SK-N-MC (cell line): ENCODE measurements around the gene CHMP4B.
"Not testable (repeated sequence)": the region's sequence is repeated elsewhere in the genome, so short reads cannot be mapped to it uniquely, and the experiment has no call there.

Source experiments
- DNase-seq: peaks from one replicate; pipeline ENCODE4 v3.0.0-alpha.2; 2011; ENCODE audit warnings: low read depth, low spot score
- H3K27ac ChIP-seq: fragments of 200-600 bp; sonication (generic); 2 replicates; pipeline ENCODE4 v1.5.1; 2016; ENCODE audit warnings: mixed run types
- H3K36me3 ChIP-seq: fragments of 200-600 bp; sonication (generic); 2 replicates; pipeline ENCODE4 v1.6.1; 2017; ENCODE audit warnings: antibody characterized with exemption, low read length, mixed read lengths; ENCODE audit not compliant: insufficient read depth
- H3K4me3 ChIP-seq: fragments of 200-600 bp; sonication (generic); 2 replicates; pipeline ENCODE4 v1.5.1; 2016
- H3K9ac ChIP-seq: fragments of 200-600 bp; sonication (generic); 2 replicates; pipeline ENCODE4 v1.8.0; 2017; ENCODE audit warnings: mixed run types, mixed read lengths; ENCODE audit not compliant: insufficient read length
- H3K9me3 ChIP-seq: fragments of 200-600 bp; sonication (generic); 2 replicates; pipeline ENCODE4 v1.6.1; 2017; ENCODE audit warnings: low read depth, mild to moderate bottlenecking, antibody characterized with exemption, low read length, moderate library complexity, mixed read lengths
- EZH2 ChIP-seq: fragments of 200-600 bp; sonication (generic); IDR thresholded peaks from one replicate; pipeline ENCODE4 v1.6.1; 2017; ENCODE audit warnings: antibody characterized with exemption
- FOXP2 ChIP-seq: optimal IDR thresholded peaks from 2 replicates; pipeline ENCODE3; 2011; ENCODE audit warnings: mild to moderate bottlenecking, moderate library complexity; ENCODE audit not compliant: insufficient read depth; ENCODE audit errors: extremely low read length, control extremely low read depth
- POLR2AphosphoS5 ChIP-seq: IDR thresholded peaks from 2 replicates; pipeline ENCODE4 v1.6.1; 2012; ENCODE audit warnings: mild to moderate bottlenecking, low read depth, low read length, borderline replicate concordance

The CHMP4B gene

GRCh38 chr20:33785503-33785902 is 25.6 kb upstream of the CHMP4B start:
- H3K27ac ChIP-seq, result no peak overlapping the region
- H3K9me3 ChIP-seq, result no peaks in the 10 kb centered on the region
- TF ChIP-seq EZH2, result no peak
- TF ChIP-seq FOXP2, result no peak
- no peak for TF ChIP-seq POLR2AphosphoS5
- no peak overlapping the region for H3K4me3 ChIP-seq
- no peaks in the 10 kb centered on the region for H3K36me3 ChIP-seq
- no peak for DNase-seq
- no peak overlapping the region for H3K9ac ChIP-seq

GRCh38 chr20:33787253-33787891 is 23.8 kb upstream of the CHMP4B start:
- Histone ChIP-seq H3K36me3 (no peaks in the 10 kb centered on the region), H3K27ac (no peak overlapping the region), H3K4me3 (no peak overlapping the region), H3K9me3 (no peaks in the 10 kb centered on the region), H3K9ac (no peak overlapping the region)
- DNase-seq, result no peak
- no peak for TF ChIP-seq EZH2
- TF ChIP-seq POLR2AphosphoS5, result no peak
- TF ChIP-seq FOXP2, result no peak

- Histone ChIP-seq H3K36me3 (no peaks in the 10 kb centered on the region), H3K9ac (no peak overlapping the region), H3K27ac (no peak overlapping the region), H3K4me3 (no peak overlapping the region), H3K9me3 (no peaks in the 10 kb centered on the region)
- no peak for TF ChIP-seq POLR2AphosphoS5
- no peak for TF ChIP-seq EZH2
- TF ChIP-seq FOXP2, result no peak
- DNase-seq, result no peak
Measured at GRCh38 chr20:33788351-33789049, 22.6 kb upstream of the CHMP4B start.

GRCh38 chr20:33789109-33789857 is 21.9 kb upstream of the CHMP4B start:
- no peak for DNase-seq
- H3K27ac ChIP-seq, result no peak overlapping the region
- no peak for TF ChIP-seq FOXP2
- no peak for TF ChIP-seq POLR2AphosphoS5
- TF ChIP-seq EZH2, result no peak
- no peak overlapping the region for H3K9ac ChIP-seq
- H3K4me3 ChIP-seq, result no peak overlapping the region
- H3K36me3 ChIP-seq, result no peaks in the 10 kb centered on the region
- no peaks in the 10 kb centered on the region for H3K9me3 ChIP-seq

- no peaks in the 10 kb centered on the region for H3K36me3 ChIP-seq
- TF ChIP-seq EZH2 (no peak), FOXP2 (no peak), POLR2AphosphoS5 (no peak)
- no peaks in the 10 kb centered on the region for H3K9me3 ChIP-seq
- no peak overlapping the region for H3K27ac ChIP-seq
- no peak overlapping the region for H3K9ac ChIP-seq
- no peak overlapping the region for H3K4me3 ChIP-seq
- DNase-seq, result no peak
Measured at GRCh38 chr20:33789858-33790182, 21.3 kb upstream of the CHMP4B start.

GRCh38 chr20:33790566-33790965 is 20.6 kb upstream of the CHMP4B start:
- no peak for DNase-seq

GRCh38 chr20:33791021-33791420 is 20.1 kb upstream of the CHMP4B start:
- Histone ChIP-seq H3K9ac (no peak overlapping the region), H3K9me3 (no peaks in the 10 kb centered on the region), H3K4me3 (no peak overlapping the region), H3K36me3 (no peaks in the 10 kb centered on the region), H3K27ac (no peak overlapping the region)
- no peak for DNase-seq
- TF ChIP-seq FOXP2, result no peak
- TF ChIP-seq POLR2AphosphoS5, result no peak
- TF ChIP-seq EZH2, result no peak

More at GRCh38 chr20:33790566-33790965, 20.6 kb upstream of the CHMP4B start:
- H3K9me3 ChIP-seq, result no peaks in the 10 kb centered on the region
- no peak for TF ChIP-seq FOXP2
- no peak for TF ChIP-seq EZH2
- no peak for TF ChIP-seq POLR2AphosphoS5
- no peak overlapping the region for H3K9ac ChIP-seq
- H3K4me3 ChIP-seq, result no peak overlapping the region
- no peaks in the 10 kb centered on the region for H3K36me3 ChIP-seq
- H3K27ac ChIP-seq, result no peak overlapping the region

GRCh38 chr20:33791540-33791939 is 19.6 kb upstream of the CHMP4B start:
- TF ChIP-seq EZH2, result no peak
- no peak for TF ChIP-seq POLR2AphosphoS5
- TF ChIP-seq FOXP2, result no peak
- no peak overlapping the region for H3K4me3 ChIP-seq
- no peak overlapping the region for H3K27ac ChIP-seq
- H3K36me3 ChIP-seq, result no peaks in the 10 kb centered on the region
- no peaks in the 10 kb centered on the region for H3K9me3 ChIP-seq
- DNase-seq, result no peak
- no peak overlapping the region for H3K9ac ChIP-seq

- no peak overlapping the region for H3K4me3 ChIP-seq
- no peaks in the 10 kb centered on the region for H3K9me3 ChIP-seq
- H3K27ac ChIP-seq, result no peak overlapping the region
- TF ChIP-seq FOXP2 (no peak), POLR2AphosphoS5 (no peak), EZH2 (no peak)
- no peak for DNase-seq
- H3K36me3 ChIP-seq, result no peaks in the 10 kb centered on the region
- H3K9ac ChIP-seq, result no peak overlapping the region
Measured at GRCh38 chr20:33791959-33792597, 19.1 kb upstream of the CHMP4B start.

- not testable (repeated sequence) for H3K36me3 ChIP-seq, DNase-seq, H3K9ac ChIP-seq, H3K9me3 ChIP-seq, H3K4me3 ChIP-seq, H3K27ac ChIP-seq
Measured at GRCh38 chr20:33792598-33792989, 18.6 kb upstream of the CHMP4B start.
